VCaP (cell line): ENCODE data around the gene TMEM132D.

Experiments
- H3K27ac ChIP-seq: fragments of 450-650 bp; 2 replicates; pipeline ENCODE4 v1.5.1; 2017
- TF ChIP-seq, protein P1 (sequence below): fragments of 450-650 bp; conservative IDR thresholded peaks from 2 replicates; pipeline ENCODE4 v1.5.1; 2017; ENCODE audit warnings: mild to moderate bottlenecking, moderate library complexity

Gene TMEM132D

DNA sequence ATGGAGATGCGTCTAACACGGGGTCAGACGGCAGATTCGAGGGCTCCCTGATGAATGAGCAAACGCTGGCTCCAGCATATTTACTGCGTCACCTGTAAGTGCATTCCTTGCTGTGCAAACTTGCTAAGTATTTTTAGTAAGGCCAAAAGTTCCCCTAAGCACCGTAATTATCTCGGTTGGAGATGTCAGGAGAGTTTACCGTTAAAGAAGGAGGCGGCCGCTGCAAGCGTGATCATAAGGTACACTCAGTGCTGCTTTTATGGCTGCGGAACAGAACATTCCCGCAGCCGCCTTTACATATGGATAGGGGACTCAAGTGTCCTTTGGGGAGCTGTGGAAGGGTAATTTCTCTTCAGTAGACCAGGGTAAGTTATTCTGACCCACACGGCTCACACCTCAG, 875.0 kb downstream of the TMEM132D start:
- TF ChIP-seq, protein P1, sequence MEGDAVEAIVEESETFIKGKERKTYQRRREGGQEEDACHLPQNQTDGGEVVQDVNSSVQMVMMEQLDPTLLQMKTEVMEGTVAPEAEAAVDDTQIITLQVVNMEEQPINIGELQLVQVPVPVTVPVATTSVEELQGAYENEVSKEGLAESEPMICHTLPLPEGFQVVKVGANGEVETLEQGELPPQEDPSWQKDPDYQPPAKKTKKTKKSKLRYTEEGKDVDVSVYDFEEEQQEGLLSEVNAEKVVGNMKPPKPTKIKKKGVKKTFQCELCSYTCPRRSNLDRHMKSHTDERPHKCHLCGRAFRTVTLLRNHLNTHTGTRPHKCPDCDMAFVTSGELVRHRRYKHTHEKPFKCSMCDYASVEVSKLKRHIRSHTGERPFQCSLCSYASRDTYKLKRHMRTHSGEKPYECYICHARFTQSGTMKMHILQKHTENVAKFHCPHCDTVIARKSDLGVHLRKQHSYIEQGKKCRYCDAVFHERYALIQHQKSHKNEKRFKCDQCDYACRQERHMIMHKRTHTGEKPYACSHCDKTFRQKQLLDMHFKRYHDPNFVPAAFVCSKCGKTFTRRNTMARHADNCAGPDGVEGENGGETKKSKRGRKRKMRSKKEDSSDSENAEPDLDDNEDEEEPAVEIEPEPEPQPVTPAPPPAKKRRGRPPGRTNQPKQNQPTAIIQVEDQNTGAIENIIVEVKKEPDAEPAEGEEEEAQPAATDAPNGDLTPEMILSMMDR: no peak
- no peak overlapping the region for H3K27ac ChIP-seq

DNA sequence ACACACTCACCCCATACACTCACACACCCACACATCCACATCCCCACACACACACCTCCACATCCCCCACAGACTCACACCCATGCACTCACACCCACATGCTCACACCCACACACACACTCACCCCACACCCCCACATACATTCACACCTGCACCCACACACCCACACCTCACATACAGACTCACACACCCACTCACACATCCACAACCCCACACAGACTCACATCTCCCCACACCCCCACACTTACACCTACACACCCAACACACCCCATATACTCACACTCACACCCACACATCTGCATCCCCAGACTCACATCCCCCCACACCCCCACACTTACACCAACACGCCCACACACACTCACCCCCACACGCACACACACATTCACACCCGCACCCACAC, 878.8 kb downstream of the TMEM132D start:
- TF ChIP-seq, protein P1: no peak

More for the DNA sequence above, 878.8 kb downstream of the TMEM132D start:
- no peak overlapping the region for H3K27ac ChIP-seq
